ENCODE data around the gene TM9SF1.

DNA sequence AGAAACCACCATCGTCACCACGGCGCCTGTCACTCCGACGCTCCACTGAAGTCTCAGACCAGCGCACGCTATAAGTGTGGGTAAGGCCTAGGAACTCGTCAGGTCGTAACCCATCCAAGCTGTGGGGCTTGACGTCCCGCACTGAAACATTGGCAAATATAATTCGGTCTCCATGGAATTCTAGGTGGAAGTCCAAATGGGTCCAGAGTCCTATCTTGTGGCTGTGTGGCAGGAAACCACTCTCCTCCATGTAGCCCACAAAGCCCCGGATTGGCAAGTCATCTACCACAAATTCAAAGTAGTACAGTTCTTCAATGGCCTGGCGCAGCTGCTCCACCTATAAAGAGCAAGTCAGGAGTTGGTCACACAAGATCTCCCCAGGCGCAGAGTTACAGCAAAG lies 2.3 kb downstream of the TM9SF1 start:
- TF ChIP-seq, protein P1, sequence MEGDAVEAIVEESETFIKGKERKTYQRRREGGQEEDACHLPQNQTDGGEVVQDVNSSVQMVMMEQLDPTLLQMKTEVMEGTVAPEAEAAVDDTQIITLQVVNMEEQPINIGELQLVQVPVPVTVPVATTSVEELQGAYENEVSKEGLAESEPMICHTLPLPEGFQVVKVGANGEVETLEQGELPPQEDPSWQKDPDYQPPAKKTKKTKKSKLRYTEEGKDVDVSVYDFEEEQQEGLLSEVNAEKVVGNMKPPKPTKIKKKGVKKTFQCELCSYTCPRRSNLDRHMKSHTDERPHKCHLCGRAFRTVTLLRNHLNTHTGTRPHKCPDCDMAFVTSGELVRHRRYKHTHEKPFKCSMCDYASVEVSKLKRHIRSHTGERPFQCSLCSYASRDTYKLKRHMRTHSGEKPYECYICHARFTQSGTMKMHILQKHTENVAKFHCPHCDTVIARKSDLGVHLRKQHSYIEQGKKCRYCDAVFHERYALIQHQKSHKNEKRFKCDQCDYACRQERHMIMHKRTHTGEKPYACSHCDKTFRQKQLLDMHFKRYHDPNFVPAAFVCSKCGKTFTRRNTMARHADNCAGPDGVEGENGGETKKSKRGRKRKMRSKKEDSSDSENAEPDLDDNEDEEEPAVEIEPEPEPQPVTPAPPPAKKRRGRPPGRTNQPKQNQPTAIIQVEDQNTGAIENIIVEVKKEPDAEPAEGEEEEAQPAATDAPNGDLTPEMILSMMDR (conservative IDR thresholded peaks at IDR 0.05; ENCODE audit: low read depth, low read length) = no peak
- TF ChIP-seq EZH2 (IDR thresholded peaks at IDR 0.05; ENCODE audit: borderline replicate concordance, low read depth, low read length, poor library complexity, severe bottlenecking) = no peak
